ENCODE results near the gene PSMD5.

PSMD5 gene

GRCh38 chr9:120842685-120843485, at the start of gene PSMD5:
Gene PSMD5 (minus strand): TSS chr9:120842922. CDS start chr9:120842909, 13 bp downstream.
- DNase-seq (ENCODE audit: low spot score) = peak; percentile 99

- peak; percentile 63 for DNase-seq (ENCODE audit: low spot score)
Measured at GRCh38 chr9:120891884-120892747, 49.4 kb upstream of the PSMD5 start.

GRCh38 chr9:120891245-120891883, 48.6 kb upstream of the PSMD5 start:
- peak; percentile 85 for DNase-seq (ENCODE audit: low spot score)

GRCh38 chr9:120890320-120891244, 47.9 kb upstream of the PSMD5 start:
- peak; percentile 81 for DNase-seq (ENCODE audit: low spot score)

- DNase-seq (ENCODE audit: low spot score) = no peak
Measured at GRCh38 chr9:120889606-120890271, 47.0 kb upstream of the PSMD5 start.

GRCh38 chr9:120888626-120889025, 45.9 kb upstream of the PSMD5 start:
- no peak for DNase-seq (ENCODE audit: low spot score)

GRCh38 chr9:120886490-120886967, 43.8 kb upstream of the PSMD5 start:
- no peak for DNase-seq (ENCODE audit: low spot score)

GRCh38 chr9:120885958-120886357, 43.2 kb upstream of the PSMD5 start:
- no peak for DNase-seq (ENCODE audit: low spot score)

GRCh38 chr9:120885457-120885856, 42.7 kb upstream of the PSMD5 start:
- no peak for DNase-seq (ENCODE audit: low spot score)

DNA sequence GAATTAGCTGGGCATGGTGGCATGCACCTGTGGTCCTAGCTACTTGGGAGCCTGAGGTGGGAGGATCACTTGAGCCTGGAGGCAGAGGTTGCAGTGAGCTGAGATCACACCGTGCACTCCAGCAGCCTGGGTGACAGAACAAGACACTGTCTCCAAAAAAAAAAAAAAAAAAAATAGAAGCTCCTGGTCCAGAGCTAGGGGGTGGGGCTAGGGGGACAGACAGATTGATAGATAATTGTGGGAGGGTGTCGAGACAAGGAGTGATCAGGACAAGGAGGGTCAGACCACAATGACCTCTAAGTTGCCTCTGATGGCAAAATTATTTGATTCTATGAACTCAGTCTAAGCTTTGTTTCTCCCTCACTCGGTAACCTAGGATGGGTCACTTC, 40.9 kb upstream of the PSMD5 start:
- no peak for DNase-seq (ENCODE audit: low spot score)

- DNase-seq (ENCODE audit: low spot score) = no peak
Measured at GRCh38 chr9:120882935-120883607, 40.3 kb upstream of the PSMD5 start.

- no peak for DNase-seq (ENCODE audit: low spot score)
Measured at GRCh38 chr9:120879446-120879845, 36.7 kb upstream of the PSMD5 start.

GRCh38 chr9:120878188-120879130, 35.7 kb upstream of the PSMD5 start:
- peak; percentile 45 for DNase-seq (ENCODE audit: low spot score)

GRCh38 chr9:120877276-120878034, 34.7 kb upstream of the PSMD5 start:
- DNase-seq (ENCODE audit: low spot score) = peak; percentile 83

- peak; percentile 55 for DNase-seq (ENCODE audit: low spot score)
Measured at GRCh38 chr9:120876842-120877240, 34.1 kb upstream of the PSMD5 start, which contains the start of gene PHF19. Gene PHF19 (minus strand): TSS chr9:120877188. CDS start chr9:120874741, 2,447 bp downstream.

DNA sequence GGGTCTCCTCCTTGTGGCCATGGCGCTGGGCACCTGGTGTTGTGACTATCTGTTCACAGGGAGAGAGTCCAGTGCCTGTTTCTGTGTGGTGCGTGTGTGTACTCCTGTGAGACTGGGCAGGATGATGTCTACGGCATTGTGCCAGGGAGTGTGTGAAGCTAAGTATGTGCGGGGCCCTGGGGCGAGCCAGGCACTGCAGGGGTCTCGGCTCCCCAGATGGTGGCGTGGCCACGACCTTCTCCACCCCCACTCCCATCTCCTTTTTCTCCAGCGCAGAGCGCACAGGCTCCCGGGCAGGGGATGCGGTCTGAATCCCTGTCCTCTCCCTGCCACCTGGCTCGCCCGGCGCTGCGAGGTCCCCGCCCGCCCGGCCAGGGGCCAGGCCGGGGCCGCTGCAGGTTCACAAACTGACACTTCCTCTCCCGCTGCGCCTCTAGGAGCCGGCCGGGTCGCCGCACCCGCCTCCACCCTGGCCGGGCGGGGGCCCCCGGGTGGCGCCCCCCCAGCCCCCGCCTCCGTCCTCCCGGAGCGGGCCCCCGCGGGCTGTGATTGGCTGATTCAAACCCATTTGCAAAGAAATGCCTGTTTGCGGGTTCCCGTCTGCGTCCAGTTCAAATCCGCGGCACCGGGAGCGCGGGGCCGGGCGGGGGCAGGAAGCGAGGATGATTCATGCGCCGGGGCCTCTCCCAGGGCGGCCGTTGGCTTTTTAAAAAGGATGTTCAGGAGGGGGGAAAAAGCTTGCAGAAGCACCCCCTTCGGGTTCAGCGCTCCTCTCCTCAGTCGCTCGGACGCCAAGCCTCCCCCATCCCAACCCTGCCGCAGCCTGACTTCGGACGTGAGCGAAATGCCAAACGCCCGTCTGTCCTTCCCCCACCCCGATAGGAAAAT, 33.5 kb upstream of the PSMD5 start:
- peak; percentile 96 for DNase-seq (ENCODE audit: low spot score)

GRCh38 chr9:120875643-120875953, 32.9 kb upstream of the PSMD5 start:
- no peak for DNase-seq (ENCODE audit: low spot score)
